NB4 (cell line): ENCODE results near the gene LEFTY2.

ENCODE experiments used
- DNase-seq: peaks from one replicate; pipeline ENCODE4 v3.0.0; 2010; ENCODE audit warnings: low read depth
- H3K4me3 ChIP-seq: one replicate; pipeline ENCODE4 v1.5.1; 2011; ENCODE audit warnings: mild to moderate bottlenecking, low read depth, low read length, moderate library complexity
- MYC ChIP-seq: IDR thresholded peaks from 2 replicates; pipeline ENCODE4 v1.6.1; 2011; ENCODE audit warnings: low read depth, low read length
- POLR2A ChIP-seq: IDR thresholded peaks from 2 replicates; pipeline ENCODE4 v1.6.1; 2011; ENCODE audit warnings: mild to moderate bottlenecking; ENCODE audit not compliant: insufficient read length; ENCODE audit errors: extremely low read depth
- TF ChIP-seq, protein P1 (sequence below): IDR thresholded peaks from one replicate; pipeline ENCODE4 v1.5.1; 2012; ENCODE audit warnings: low read depth, low read length
- TF ChIP-seq, protein P2 (sequence below): IDR thresholded peaks from 2 replicates; pipeline ENCODE4 v1.6.1; 2011; ENCODE audit warnings: low read depth, low read length

Gene LEFTY2

DNA sequence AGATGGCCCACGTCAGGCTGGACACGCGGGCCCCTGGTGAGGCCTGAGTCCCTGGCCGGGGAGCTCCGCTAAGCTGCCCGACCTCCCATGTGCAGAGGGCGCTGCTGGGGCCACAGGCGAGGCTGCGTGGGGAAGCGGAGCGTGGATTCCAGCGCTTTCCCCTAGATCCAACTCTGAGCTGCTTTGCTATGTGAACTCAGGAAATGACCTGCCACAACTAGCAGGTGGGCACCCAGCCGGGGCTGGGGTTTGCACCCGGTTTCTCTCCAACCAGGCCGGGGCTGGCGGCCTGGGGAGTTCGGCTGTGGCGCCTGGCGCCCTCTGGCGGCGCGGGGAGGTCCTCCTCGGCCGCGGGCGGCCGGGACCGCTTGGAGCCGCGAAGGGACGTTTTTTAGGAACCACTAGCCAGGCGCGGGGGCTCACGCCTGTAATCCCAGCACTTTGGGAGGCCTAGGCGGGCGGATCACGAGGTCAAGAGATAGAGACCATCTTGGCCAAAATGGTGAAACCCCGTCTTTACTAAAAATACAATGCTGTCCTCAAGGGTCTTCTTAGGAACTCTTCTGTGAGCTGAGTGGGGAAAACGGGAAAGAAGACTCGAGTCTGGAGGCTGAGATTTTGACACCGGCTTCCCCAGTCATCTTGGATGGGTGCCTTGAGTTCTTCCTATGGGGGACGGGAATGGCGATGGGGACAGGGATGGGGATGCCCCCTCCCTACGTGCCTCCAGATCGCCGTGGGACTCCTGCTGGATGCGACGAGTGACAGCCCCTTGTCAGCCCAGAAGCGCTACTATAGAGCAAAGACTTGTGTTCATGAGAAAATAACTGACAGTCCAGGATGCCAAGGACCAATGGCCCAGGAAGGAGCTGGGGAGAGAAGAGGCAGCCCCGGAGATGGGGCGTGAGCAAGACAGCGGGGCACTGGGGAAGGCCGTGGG, 29.6 kb downstream of the LEFTY2 start:
- TF ChIP-seq POLR2A (no peak), MYC (no peak)
- TF ChIP-seq, protein P1, sequence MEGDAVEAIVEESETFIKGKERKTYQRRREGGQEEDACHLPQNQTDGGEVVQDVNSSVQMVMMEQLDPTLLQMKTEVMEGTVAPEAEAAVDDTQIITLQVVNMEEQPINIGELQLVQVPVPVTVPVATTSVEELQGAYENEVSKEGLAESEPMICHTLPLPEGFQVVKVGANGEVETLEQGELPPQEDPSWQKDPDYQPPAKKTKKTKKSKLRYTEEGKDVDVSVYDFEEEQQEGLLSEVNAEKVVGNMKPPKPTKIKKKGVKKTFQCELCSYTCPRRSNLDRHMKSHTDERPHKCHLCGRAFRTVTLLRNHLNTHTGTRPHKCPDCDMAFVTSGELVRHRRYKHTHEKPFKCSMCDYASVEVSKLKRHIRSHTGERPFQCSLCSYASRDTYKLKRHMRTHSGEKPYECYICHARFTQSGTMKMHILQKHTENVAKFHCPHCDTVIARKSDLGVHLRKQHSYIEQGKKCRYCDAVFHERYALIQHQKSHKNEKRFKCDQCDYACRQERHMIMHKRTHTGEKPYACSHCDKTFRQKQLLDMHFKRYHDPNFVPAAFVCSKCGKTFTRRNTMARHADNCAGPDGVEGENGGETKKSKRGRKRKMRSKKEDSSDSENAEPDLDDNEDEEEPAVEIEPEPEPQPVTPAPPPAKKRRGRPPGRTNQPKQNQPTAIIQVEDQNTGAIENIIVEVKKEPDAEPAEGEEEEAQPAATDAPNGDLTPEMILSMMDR = no peak
- TF ChIP-seq, protein P2, sequence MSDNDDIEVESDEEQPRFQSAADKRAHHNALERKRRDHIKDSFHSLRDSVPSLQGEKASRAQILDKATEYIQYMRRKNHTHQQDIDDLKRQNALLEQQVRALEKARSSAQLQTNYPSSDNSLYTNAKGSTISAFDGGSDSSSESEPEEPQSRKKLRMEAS = no peak
- no peak for DNase-seq
- H3K4me3 ChIP-seq = no peak overlapping the region

DNA sequence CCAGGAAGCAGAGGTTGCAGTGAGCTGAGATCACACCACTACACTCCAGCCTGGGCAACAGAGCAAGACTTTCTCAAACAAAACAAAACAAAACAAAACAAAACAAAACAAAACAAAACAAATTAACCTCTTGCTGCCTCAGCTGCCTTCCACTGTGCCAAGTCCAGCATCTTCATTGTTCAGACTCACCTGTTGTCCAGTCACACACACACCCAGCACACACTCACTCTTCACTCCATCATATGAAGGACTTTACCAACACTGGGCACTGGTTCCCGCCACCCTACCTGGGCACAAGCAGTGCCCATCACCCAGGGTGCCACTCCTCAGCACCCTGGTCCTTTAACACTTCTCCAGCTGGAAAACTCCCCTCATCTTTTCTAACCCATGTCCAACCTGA, 31.5 kb downstream of the LEFTY2 start:
- DNase-seq = no peak
- no peak overlapping the region for H3K4me3 ChIP-seq
- TF ChIP-seq MYC = no peak
- TF ChIP-seq, protein P1 = no peak
- TF ChIP-seq POLR2A = no peak
- TF ChIP-seq, protein P2 = no peak

DNA sequence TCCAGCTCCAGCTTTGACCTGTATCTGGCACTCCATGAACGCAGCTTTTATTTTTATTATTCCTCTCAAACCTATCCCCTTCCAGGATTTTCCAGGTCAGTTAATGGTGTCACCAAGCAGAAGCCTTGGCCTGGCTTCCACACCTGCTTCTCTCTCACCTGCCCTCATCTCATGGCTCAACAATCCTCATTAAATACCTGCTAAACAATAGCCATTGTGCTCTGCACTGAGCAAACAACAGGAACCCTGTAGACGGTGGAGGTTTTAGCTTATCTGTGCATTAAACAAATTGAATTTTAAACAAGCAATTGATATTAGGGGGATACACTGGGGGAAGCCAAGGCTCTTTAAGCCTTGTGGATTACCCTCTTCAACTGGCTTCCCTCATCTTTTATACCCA, 32.2 kb downstream of the LEFTY2 start:
- no peak for DNase-seq
- no peak overlapping the region for H3K4me3 ChIP-seq
- TF ChIP-seq MYC = no peak
- TF ChIP-seq POLR2A = no peak

DNA sequence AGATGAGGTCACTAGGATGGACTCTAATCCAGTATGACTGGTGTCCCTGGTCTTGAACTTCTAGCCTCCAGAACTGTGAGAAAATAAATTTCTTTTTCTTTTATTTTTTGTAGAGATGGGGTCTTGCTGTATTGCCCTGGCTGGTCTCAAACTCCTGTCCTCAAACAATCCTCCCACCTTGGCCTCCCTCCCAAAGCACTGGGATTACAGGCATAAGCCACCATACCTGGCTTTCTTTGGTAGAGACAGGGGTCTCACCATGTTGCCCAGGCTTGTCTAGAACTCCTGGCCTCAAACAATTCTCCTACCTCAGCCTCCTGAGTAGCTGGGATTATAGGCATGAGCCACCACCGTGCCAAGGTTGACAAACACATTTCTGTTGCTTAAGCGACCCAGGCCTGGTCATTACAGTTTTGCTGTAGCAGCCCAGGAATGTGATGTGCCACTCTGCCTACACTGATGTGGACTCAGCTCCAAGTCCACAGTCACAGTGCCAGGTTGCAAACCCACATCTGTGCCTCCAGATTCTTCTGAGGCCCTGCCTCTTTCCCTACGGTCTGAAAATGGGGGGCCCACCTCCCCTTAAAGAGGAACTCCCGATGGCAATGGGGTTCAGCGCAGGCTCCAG, 32.9 kb downstream of the LEFTY2 start:
- H3K4me3 ChIP-seq = no peak overlapping the region
- TF ChIP-seq MYC = no peak
- TF ChIP-seq, protein P2 = no peak
- TF ChIP-seq POLR2A = no peak
- TF ChIP-seq, protein P1 = no peak
- no peak for DNase-seq

DNA sequence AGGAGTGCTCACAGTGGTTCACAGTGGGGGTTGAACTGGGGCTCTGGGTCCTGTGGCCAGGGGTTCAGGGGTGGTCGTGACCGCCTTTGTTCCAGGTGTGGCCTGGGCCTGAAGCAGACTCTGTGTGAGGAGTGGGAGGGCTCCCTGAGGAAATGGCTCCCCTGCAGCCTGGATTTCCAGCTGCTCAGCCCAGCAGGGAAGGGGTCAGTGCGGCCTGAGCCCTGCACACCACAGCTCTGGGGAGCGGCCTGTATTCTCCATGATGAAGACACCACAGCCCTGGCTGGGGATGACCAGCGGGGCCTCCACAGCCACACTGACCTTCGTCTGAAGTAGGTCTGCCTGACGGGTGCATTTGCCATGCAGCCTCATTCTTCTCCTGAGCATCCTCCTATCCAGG, 33.7 kb downstream of the LEFTY2 start:
- TF ChIP-seq, protein P2 = no peak
- TF ChIP-seq, protein P1 = no peak
- no peak for TF ChIP-seq POLR2A
- TF ChIP-seq MYC = no peak
- DNase-seq = no peak
- no peak overlapping the region for H3K4me3 ChIP-seq

DNA sequence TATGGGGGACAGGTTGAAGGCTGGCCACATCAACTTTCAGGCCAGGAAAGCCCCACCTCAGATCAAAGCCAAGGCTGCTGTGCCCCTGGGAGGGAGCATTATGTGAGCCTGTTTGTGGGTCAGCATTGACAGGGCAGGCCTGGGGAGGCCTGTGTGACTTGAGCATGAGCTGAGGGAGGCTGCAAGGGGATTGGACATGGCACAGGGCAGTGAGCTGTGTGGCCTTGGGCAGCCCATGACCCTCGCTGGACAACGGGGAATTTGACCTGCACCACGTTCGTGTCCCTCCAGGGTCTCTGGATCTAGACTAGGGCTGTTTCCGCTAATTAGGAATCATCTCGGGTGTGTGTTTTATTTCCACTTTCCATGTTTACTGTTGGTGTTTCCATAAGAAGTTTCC, 34.6 kb downstream of the LEFTY2 start:
- DNase-seq = no peak
- H3K4me3 ChIP-seq = no peak overlapping the region
- TF ChIP-seq, protein P1 = no peak
- TF ChIP-seq, protein P2 = no peak
- no peak for TF ChIP-seq POLR2A
- TF ChIP-seq MYC = no peak
